Femur (tissue), 1 donor: ENCODE results near the gene WAS.
"Not testable (repeated sequence)": the region's sequence is repeated elsewhere in the genome, so short reads cannot be mapped to it uniquely, and the experiment has no call there.

Experiments used
- DNase-seq: peaks from one replicate; pipeline ENCODE4 v3.0.0-alpha.2; 2017

Gene WAS

GRCh38 chrX:48688531-48689150 is 5.0 kb downstream of the WAS start:
- DNase-seq, result no peak

- no peak for DNase-seq
These were observed 5.8 kb downstream of the WAS start for GRCh38 chrX:48689208-48689920.

- DNase-seq, result not testable (repeated sequence)
These were observed 8.1 kb downstream of the WAS start for GRCh38 chrX:48691746-48692145.

- no peak for DNase-seq
These were observed 11.4 kb downstream of the WAS start for GRCh38 chrX:48694776-48695533.

- no peak for DNase-seq
These were observed 11.9 kb downstream of the WAS start for GRCh38 chrX:48695534-48695896.

GRCh38 chrX:48695925-48696300 is 12.3 kb downstream of the WAS start:
- DNase-seq, result no peak

- DNase-seq, result peak; percentile 93
These were observed 12.8 kb downstream of the WAS start, which contains the start of gene SUV39H1 for GRCh38 chrX:48696301-48696908. Gene SUV39H1 (plus strand): TSS chrX:48696734. CDS start chrX:48696785, 51 bp downstream.

- peak; percentile 59 for DNase-seq
These were observed 13.5 kb downstream of the WAS start for GRCh38 chrX:48696909-48697727.

GRCh38 chrX:48698306-48698705 is 14.7 kb downstream of the WAS start:
- DNase-seq, result no peak

- no peak for DNase-seq
These were observed 16.6 kb downstream of the WAS start for GRCh38 chrX:48700246-48700645.

GRCh38 chrX:48700951-48701653 is 17.5 kb downstream of the WAS start:
- DNase-seq, result no peak

GRCh38 chrX:48702032-48702431 is 18.4 kb downstream of the WAS start:
- no peak for DNase-seq

- DNase-seq, result no peak
These were observed 19.1 kb downstream of the WAS start for GRCh38 chrX:48702716-48703115.

GRCh38 chrX:48703228-48703627 is 19.6 kb downstream of the WAS start:
- DNase-seq, result no peak

- no peak for DNase-seq
These were observed 20.3 kb downstream of the WAS start for GRCh38 chrX:48703642-48704481.

GRCh38 chrX:48705871-48706270 is 22.3 kb downstream of the WAS start:
- DNase-seq, result no peak

GRCh38 chrX:48709522-48710112 is 26.0 kb downstream of the WAS start:
- no peak for DNase-seq

- DNase-seq, result no peak
These were observed 27.7 kb downstream of the WAS start for GRCh38 chrX:48711162-48711928.

GRCh38 chrX:48711929-48712505 is 28.4 kb downstream of the WAS start:
- no peak for DNase-seq
